ENCODE measurements around the gene NGF. TPM values are rescaled to one million over a fixed set of nuclear protein-coding genes. Genes with fewer than 3 reads are reported as not detected.

The NGF gene
- polyA plus RNA-seq, 3 donors: not detected

- Histone ChIP-seq H3K4me2 (replicated peaks; ENCODE audit: extremely low read depth, low read length, poor library complexity, severe bottlenecking) (no peak overlapping the region), H3K79me2 (ENCODE audit: insufficient read depth, low read length) (no peaks in the 10 kb centered on the region), H2AFZ (ENCODE audit: insufficient read depth, low read depth, low read length, poor library complexity, severe bottlenecking) (no peak overlapping the region), H3K4me3 (replicated peaks in 1 of 3; ENCODE audit: low read depth in 2 of 3, low read length in 3 of 3) (no peak overlapping the region), H3K4me1 (ENCODE audit: control insufficient read depth in 1 of 2, insufficient read depth in 2 of 2, low read length in 2 of 2) (no peaks in the 10 kb centered on the region), H4K20me1 (ENCODE audit: insufficient read depth, low read length) (no peaks in the 10 kb centered on the region), H3K9me3 (replicated peaks in 1 of 2; ENCODE audit: control insufficient read depth in 1 of 2, insufficient read depth in 1 of 2, low read length in 2 of 2) (peaks cover 0 to 12% of the 10 kb centered on the region in 2 donors), H3K9ac (ENCODE audit: insufficient read depth, low read length, poor library complexity, severe bottlenecking) (no peak overlapping the region), H3K27me3 (ENCODE audit: control insufficient read depth in 2 of 2, insufficient read depth in 2 of 2, low read length in 2 of 2) (no peaks in the 10 kb centered on the region), H3K27ac (ENCODE audit: low read depth in 1 of 2, low read length in 2 of 2) (no peak overlapping the region), H3K36me3 (replicated peaks in 1 of 2; ENCODE audit: control insufficient read depth in 1 of 2, insufficient read depth in 2 of 2, low read length in 2 of 2) (no peaks in the 10 kb centered on the region)
- no peaks in the 10 kb centered on the region for H3K27me3 Mint-ChIP-seq (ENCODE audit: low read depth in 3 of 3)
- H3K36me3 Mint-ChIP-seq: no peaks in the 10 kb centered on the region
- no peak for TF ChIP-seq CTCF (IDR thresholded peaks at IDR 0.05)
- H3K4me1 Mint-ChIP-seq: no peaks in the 10 kb centered on the region
- WGBS (ENCODE audit: insufficient coverage): 92% methylated on average over 2 of the region's 5 CpGs
- peaks cover 6 to 17% (median 12%) of the 10 kb centered on the region in 7 donors for H3K9me3 Mint-ChIP-seq
- DNase-seq: no peak
- no peak overlapping the region for H3K4me3 Mint-ChIP-seq
- H3K27ac Mint-ChIP-seq: no peak overlapping the region
- intact Hi-C loops (cut with micrococcal nuclease): no loop called here
Observed at GRCh38 chr1:115365738-115366137, 27.7 kb upstream of the NGF start.

GRCh38 chr1:115364780-115365155, 26.7 kb upstream of the NGF start:
- peaks cover 7 to 22% of the 10 kb centered on the region in 2 donors for H3K9me3 ChIP-seq (replicated peaks in 1 of 2; ENCODE audit: control insufficient read depth in 1 of 2, insufficient read depth in 1 of 2, low read length in 2 of 2)
- no peaks in the 10 kb centered on the region for H3K79me2 ChIP-seq (ENCODE audit: insufficient read depth, low read length)
- TF ChIP-seq CTCF (IDR thresholded peaks at IDR 0.05): no peak
- peaks cover 11 to 22% (median 17%) of the 10 kb centered on the region in 7 donors for H3K9me3 Mint-ChIP-seq
- 94% methylated on average over 2 of the region's 2 CpGs for WGBS (ENCODE audit: insufficient coverage)
- intact Hi-C loops (cut with micrococcal nuclease): no loop called here
- H3K36me3 ChIP-seq (replicated peaks in 1 of 2; ENCODE audit: control insufficient read depth in 1 of 2, insufficient read depth in 2 of 2, low read length in 2 of 2): no peaks in the 10 kb centered on the region
- no peak overlapping the region for H3K9ac ChIP-seq (ENCODE audit: insufficient read depth, low read length, poor library complexity, severe bottlenecking)
- H3K27me3 ChIP-seq (ENCODE audit: control insufficient read depth in 2 of 2, insufficient read depth in 2 of 2, low read length in 2 of 2): no peaks in the 10 kb centered on the region
- no peaks in the 10 kb centered on the region for H3K27me3 Mint-ChIP-seq (ENCODE audit: low read depth in 3 of 3)
- no peaks in the 10 kb centered on the region for H3K4me1 Mint-ChIP-seq
- DNase-seq: no peak
- H3K27ac ChIP-seq (ENCODE audit: low read depth in 1 of 2, low read length in 2 of 2): no peak overlapping the region
- no peaks in the 10 kb centered on the region for H3K36me3 Mint-ChIP-seq
- H3K27ac Mint-ChIP-seq: no peak overlapping the region
- no peaks in the 10 kb centered on the region for H4K20me1 ChIP-seq (ENCODE audit: insufficient read depth, low read length)
- no peak overlapping the region for H3K4me2 ChIP-seq (replicated peaks; ENCODE audit: extremely low read depth, low read length, poor library complexity, severe bottlenecking)
- no peaks in the 10 kb centered on the region for H3K4me1 ChIP-seq (ENCODE audit: control insufficient read depth in 1 of 2, insufficient read depth in 2 of 2, low read length in 2 of 2)
- H3K4me3 Mint-ChIP-seq: no peak overlapping the region
- H3K4me3 ChIP-seq (replicated peaks in 1 of 3; ENCODE audit: low read depth in 2 of 3, low read length in 3 of 3): no peak overlapping the region
- no peak overlapping the region for H2AFZ ChIP-seq (ENCODE audit: insufficient read depth, low read depth, low read length, poor library complexity, severe bottlenecking)

All from CD14-positive monocyte (primary cell).